HG03432 (cell line): ENCODE measurements around the gene TMEM179.

Experiments used
- ATAC-seq: cut with Tn5 transposase; IDR thresholded peaks from one replicate; pipeline ENCODE4 v1.9.1; 2021; ENCODE audit warnings: mild to moderate bottlenecking, moderate library complexity; ENCODE audit not compliant: unreplicated experiment

TMEM179 gene

GRCh38 chr14:104547310-104547997 lies 57.1 kb downstream of the TMEM179 start:
- no peak for ATAC-seq

GRCh38 chr14:104546591-104547309 lies 57.8 kb downstream of the TMEM179 start:
- no peak for ATAC-seq

GRCh38 chr14:104545942-104546501 lies 58.5 kb downstream of the TMEM179 start:
- no peak for ATAC-seq

- no peak for ATAC-seq
Measured at GRCh38 chr14:104545151-104545941, 59.2 kb downstream of the TMEM179 start.

GRCh38 chr14:104544362-104544961 lies 60.1 kb downstream of the TMEM179 start:
- ATAC-seq = no peak

GRCh38 chr14:104542871-104543830 lies 61.4 kb downstream of the TMEM179 start:
- no peak for ATAC-seq

- ATAC-seq = no peak
Measured at GRCh38 chr14:104541905-104542465, 62.6 kb downstream of the TMEM179 start.
